Lower leg skin (tissue), 3 donors: ENCODE results near the gene CFAP54.
"Not testable (repeated sequence)": the region's sequence is repeated elsewhere in the genome, so short reads cannot be mapped to it uniquely, and the experiment has no call there.

Source experiments
- POLR2A ChIP-seq, 2 donors: fragments of 450-650 bp; IDR thresholded peaks; one replicate each; pipeline ENCODE4 v1.6.1; 2016 to 2017; ENCODE audit warnings: antibody characterized with exemption in 2 of 2, mild to moderate bottlenecking in 1 of 2, moderate library complexity in 1 of 2
- TF ChIP-seq, protein P1 (sequence below), 3 donors: fragments of 450-650 bp; IDR thresholded peaks; one replicate each; pipeline ENCODE4 v1.5.1; 2016; ENCODE audit warnings: antibody characterized with exemption in 3 of 3, mild to moderate bottlenecking in 3 of 3, moderate library complexity in 2 of 3

DNA sequence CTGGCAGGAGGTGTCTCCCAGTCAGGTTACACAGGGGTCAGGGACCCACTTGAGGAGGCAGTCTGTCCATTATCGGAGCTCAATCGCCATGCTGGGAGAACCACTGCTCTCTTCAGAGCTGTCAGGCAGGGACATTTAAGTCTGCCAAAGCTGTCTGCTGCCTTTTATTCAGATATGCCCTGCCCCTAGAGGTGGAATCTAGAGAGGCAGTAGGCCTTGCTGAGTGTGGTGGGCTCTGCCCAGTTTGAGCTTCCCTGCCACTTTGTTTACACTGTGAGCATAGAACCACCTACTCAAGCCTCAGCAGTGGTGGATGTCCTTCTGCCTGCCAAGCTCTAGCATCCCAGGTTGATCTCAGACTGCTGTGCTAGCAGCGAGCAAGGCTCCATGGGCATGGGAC lies 115.0 kb downstream of the CFAP54 start:
- TF ChIP-seq, protein P1, sequence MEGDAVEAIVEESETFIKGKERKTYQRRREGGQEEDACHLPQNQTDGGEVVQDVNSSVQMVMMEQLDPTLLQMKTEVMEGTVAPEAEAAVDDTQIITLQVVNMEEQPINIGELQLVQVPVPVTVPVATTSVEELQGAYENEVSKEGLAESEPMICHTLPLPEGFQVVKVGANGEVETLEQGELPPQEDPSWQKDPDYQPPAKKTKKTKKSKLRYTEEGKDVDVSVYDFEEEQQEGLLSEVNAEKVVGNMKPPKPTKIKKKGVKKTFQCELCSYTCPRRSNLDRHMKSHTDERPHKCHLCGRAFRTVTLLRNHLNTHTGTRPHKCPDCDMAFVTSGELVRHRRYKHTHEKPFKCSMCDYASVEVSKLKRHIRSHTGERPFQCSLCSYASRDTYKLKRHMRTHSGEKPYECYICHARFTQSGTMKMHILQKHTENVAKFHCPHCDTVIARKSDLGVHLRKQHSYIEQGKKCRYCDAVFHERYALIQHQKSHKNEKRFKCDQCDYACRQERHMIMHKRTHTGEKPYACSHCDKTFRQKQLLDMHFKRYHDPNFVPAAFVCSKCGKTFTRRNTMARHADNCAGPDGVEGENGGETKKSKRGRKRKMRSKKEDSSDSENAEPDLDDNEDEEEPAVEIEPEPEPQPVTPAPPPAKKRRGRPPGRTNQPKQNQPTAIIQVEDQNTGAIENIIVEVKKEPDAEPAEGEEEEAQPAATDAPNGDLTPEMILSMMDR (IDR thresholded peaks at IDR 0.05), result not testable (repeated sequence)
- TF ChIP-seq POLR2A (IDR thresholded peaks at IDR 0.05), result not testable (repeated sequence)
